Breast epithelium (tissue), 4 donors: ENCODE measurements around the gene CYTH1. TPM values are rescaled to one million over a fixed set of nuclear protein-coding genes. Genes with fewer than 3 reads are reported as not detected.
A peak's percentile ranks its signal among the peaks of the same experiment; 100 is the strongest.

Experiments used
- DNase-seq, 2 donors: peaks; one replicate each; pipeline ENCODE4 v3.0.0-alpha.2; 2019; ENCODE audit warnings: low spot score in 2 of 2
- H3K27ac ChIP-seq, 2 donors: fragments of 200-600 bp; sonication (generic) in 1 of 2; one replicate each; pipeline ENCODE4 v1.5.1; 2016 to 2019; ENCODE audit warnings: mild to moderate bottlenecking in 1 of 2
- H3K27me3 ChIP-seq, 2 donors: fragments of 200-600 bp; sonication (generic) in 1 of 2; one replicate each; pipeline versions ENCODE4 v1.5.1 to v1.6.0; 2017 to 2019; ENCODE audit warnings: control low read depth in 1 of 2, mild to moderate bottlenecking in 1 of 2
- H3K36me3 ChIP-seq: fragments of 200-600 bp; one replicate; pipeline ENCODE4 v1.5.1; 2019
- H3K4me1 ChIP-seq, 2 donors: fragments of 200-600 bp; sonication (generic); one replicate each; pipeline ENCODE4 v1.5.1; 2016 to 2019; ENCODE audit warnings: control low read depth in 1 of 2
- H3K4me3 ChIP-seq, 3 donors: fragments of 200-600 bp; sonication (generic); 1 replicate in 2 of 3; 2 replicates in 1 of 3; pipeline ENCODE4 v1.5.1; 2016 to 2019; ENCODE audit warnings: mild to moderate bottlenecking in 3 of 3, moderate library complexity in 2 of 3
- H3K9me3 ChIP-seq, 2 donors: fragments of 200-600 bp; sonication (generic) in 1 of 2; one replicate each; pipeline ENCODE4 v1.5.1; 2016 to 2019; ENCODE audit warnings: control low read depth in 1 of 2
- POLR2A ChIP-seq: fragments of 450-650 bp; IDR thresholded peaks from one replicate; pipeline ENCODE4 v1.6.1; 2016; ENCODE audit warnings: antibody characterized with exemption, mild to moderate bottlenecking, moderate library complexity
- POLR2AphosphoS5 ChIP-seq, 3 donors: sonication (generic); formaldehyde crosslinking; IDR thresholded peaks; one replicate each; pipeline ENCODE4 v1.6.1; 2017; ENCODE audit warnings: antibody characterized with exemption in 3 of 3
- intact Hi-C: fragments of 100-400 bp; cut with DNase I; formaldehyde crosslinking; loops from one replicate; pipeline ENCODE4 v1.15.1; 2023; ENCODE audit warnings: low total_unique reads
- total RNA-seq, 3 donors: library from RNA; depleted of rRNA; stranded (reverse); fragments of >200 nt; gene quantifications; one replicate each; pipeline ENCODE4 v1.1.0, GENCODE V29; 2016
- TF ChIP-seq, protein P1 (sequence below), 3 donors: fragments of 450-650 bp; IDR thresholded peaks; one replicate each; pipeline ENCODE4 v1.5.1; 2016 to 2017; ENCODE audit warnings: antibody characterized with exemption in 3 of 3, mild to moderate bottlenecking in 3 of 3, moderate library complexity in 3 of 3

Gene CYTH1
- total RNA-seq, 3 donors from 2014 or later = 49.5 to 64.8 (median 50.7) TPM

DNA sequence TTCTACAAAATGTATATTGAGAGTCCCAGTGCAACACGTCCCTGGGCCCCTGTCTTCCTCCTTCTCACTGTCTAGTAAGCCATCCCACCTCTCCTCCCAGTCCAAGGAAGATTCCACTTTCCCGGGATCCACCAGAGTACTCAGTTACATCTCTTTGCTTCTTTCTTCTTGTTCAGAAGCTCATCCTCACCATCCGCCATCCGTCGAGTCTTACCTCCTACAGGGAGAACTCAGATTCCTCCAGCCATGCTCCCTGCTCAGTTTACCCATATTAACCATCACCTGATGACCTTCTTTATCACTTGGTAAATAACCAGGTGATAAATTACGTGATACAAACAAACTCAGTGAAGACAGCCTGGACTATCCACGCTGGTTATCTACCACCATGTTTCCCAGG is 57.1 kb downstream of the CYTH1 start:
- Histone ChIP-seq H3K4me1 (peaks cover 4 to 6% of the 10 kb centered on the region in 2 donors), H3K27ac (peak overlapping the region in 1 of 2 donors; percentile 38), H3K9me3 (no peaks in the 10 kb centered on the region), H3K36me3 (no peaks in the 10 kb centered on the region), H3K4me3 (no peak overlapping the region), H3K27me3 (no peaks in the 10 kb centered on the region)
- intact Hi-C loops = no loop called here
- TF ChIP-seq, protein P1, sequence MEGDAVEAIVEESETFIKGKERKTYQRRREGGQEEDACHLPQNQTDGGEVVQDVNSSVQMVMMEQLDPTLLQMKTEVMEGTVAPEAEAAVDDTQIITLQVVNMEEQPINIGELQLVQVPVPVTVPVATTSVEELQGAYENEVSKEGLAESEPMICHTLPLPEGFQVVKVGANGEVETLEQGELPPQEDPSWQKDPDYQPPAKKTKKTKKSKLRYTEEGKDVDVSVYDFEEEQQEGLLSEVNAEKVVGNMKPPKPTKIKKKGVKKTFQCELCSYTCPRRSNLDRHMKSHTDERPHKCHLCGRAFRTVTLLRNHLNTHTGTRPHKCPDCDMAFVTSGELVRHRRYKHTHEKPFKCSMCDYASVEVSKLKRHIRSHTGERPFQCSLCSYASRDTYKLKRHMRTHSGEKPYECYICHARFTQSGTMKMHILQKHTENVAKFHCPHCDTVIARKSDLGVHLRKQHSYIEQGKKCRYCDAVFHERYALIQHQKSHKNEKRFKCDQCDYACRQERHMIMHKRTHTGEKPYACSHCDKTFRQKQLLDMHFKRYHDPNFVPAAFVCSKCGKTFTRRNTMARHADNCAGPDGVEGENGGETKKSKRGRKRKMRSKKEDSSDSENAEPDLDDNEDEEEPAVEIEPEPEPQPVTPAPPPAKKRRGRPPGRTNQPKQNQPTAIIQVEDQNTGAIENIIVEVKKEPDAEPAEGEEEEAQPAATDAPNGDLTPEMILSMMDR (IDR thresholded peaks at IDR 0.05) = no peak
- no peak for TF ChIP-seq POLR2A
- no peak for TF ChIP-seq POLR2AphosphoS5 (IDR thresholded peaks at IDR 0.05)
- DNase-seq = no peak

DNA sequence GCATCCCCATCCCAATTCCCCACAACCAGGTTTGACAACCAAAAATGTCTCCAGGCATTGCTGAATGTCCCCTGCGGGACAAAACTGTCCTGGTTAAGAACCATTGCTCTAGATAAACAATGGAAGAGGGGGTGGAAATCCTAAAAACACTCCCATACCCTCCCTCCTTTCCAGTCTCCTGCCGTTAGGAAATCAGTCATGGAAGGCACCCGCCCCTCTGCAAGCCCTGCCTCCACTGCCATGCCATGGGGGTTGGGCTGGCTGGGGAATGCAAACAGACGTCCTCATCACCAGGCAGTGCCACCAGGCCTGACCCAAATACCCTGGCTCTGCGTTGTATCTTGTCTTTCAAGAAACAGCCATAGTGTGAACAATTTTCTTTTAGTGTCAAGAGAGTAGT is 57.5 kb downstream of the CYTH1 start:
- intact Hi-C loops = no loop called here
- H3K27ac ChIP-seq = peak overlapping the region in 1 of 2 donors; percentile 38

DNA sequence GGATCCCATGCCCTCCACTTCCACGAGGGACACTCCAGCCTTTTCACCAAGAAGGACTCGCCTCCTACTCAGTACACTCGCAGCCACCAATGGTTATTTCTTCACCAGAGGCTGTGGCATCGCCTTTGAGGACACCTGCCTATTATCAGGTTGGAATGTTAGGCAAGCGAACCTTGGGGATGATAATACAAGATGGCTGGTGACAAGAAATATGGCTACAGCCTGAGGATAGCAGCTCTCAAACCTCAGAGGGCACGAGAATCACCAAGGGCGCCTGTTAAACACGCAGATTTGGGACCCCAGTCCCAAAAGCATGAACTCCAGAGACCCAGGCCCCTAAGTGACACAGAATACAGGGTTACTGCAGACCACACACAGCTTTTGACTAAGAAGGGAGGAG is 58.1 kb downstream of the CYTH1 start:
- DNase-seq = no peak
- Histone ChIP-seq H3K36me3 (no peaks in the 10 kb centered on the region), H3K4me1 (peaks cover 4 to 6% of the 10 kb centered on the region in 2 donors), H3K27me3 (no peaks in the 10 kb centered on the region), H3K27ac (no peak overlapping the region), H3K9me3 (no peaks in the 10 kb centered on the region), H3K4me3 (peak overlapping the region in 1 of 3 donors; percentile 48)
- TF ChIP-seq POLR2A (no peak), POLR2AphosphoS5 (IDR thresholded peaks at IDR 0.05) (no peak)
- TF ChIP-seq, protein P1 (IDR thresholded peaks at IDR 0.05) = no peak
- intact Hi-C loops = no loop called here

More for the DNA sequence above, 57.5 kb downstream of the CYTH1 start:
- no peak overlapping the region for H3K4me3 ChIP-seq
- peak in 1 of 2 donors; percentile 64 for DNase-seq
- no peaks in the 10 kb centered on the region for H3K9me3 ChIP-seq
- H3K27me3 ChIP-seq = no peaks in the 10 kb centered on the region
- peaks cover 4 to 6% of the 10 kb centered on the region in 2 donors for H3K4me1 ChIP-seq
- no peak for TF ChIP-seq POLR2A
- H3K36me3 ChIP-seq = no peaks in the 10 kb centered on the region

DNA sequence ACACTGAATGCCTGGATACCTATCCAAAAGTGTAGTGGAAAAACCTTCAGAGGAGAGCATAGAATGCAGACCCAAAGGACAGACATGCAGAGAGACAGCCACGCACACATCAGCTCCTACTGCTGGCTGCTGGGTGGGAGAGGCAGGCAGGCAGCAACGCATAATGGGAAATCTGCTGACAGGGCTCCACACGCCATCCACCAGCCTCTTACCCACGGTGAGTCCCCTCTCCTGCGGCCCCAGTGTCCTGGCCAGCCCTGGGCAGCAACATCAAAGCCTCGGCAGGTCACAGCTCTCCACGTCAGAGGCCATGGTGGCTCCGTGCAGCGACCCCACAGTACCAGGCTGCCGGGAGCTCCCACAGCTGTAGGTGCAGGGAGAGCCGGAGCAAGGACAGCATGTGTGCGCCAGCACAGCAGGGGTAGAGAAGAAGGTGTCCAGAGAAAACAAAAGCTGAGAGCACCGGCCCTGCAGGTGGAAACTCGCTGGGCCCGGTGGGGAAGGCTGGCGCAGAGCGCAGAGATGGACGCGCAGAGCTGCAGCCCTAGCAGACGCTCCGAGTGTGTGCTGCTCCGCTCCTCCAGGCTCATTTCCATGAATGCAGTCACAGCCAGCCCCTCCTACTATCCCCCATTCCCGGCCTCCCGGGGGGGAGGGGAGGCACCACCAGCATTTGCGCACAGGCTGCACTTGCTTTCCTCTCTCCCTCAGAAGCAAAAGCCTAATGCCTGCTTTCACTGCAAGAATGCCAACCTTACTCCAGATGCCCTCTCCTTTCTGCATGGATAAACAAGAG is 58.9 kb downstream of the CYTH1 start:
- Histone ChIP-seq H3K9me3 (no peaks in the 10 kb centered on the region), H3K27ac (no peak overlapping the region), H3K36me3 (no peaks in the 10 kb centered on the region), H3K4me1 (peaks cover 6% of the 10 kb centered on the region in 2 donors), H3K27me3 (no peaks in the 10 kb centered on the region), H3K4me3 (peak overlapping the region; percentile 14 to 48 (median 30))
- no peak for DNase-seq
- TF ChIP-seq POLR2AphosphoS5 (IDR thresholded peaks at IDR 0.05) = no peak
- no peak for TF ChIP-seq POLR2A
- TF ChIP-seq, protein P1 (IDR thresholded peaks at IDR 0.05) = no peak
- intact Hi-C loops = no loop called here

DNA sequence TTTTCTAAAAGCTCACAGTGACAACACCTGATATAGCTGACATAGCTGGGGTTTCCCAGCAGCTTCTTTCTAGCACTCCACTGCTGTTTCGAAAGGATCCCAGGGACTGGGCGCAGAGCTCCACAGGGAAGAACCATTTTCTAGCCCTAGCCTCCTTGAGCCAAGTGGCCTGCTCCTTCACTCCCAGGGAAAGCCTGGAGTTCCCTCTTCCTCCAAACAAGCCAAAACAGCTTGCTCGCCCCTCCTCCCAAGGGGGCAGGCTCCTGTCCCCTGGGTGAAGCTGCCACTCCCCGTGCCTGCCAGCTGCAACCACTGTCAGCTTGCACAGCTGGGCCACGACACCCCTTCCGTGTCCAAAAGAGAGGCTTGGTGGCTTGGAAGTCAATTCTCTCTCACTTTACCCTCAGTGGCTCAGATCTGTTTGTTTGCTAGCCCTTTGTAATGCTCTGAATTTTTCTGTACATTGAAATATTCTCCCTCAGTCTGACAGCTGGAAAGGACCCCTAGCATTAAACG is 59.8 kb downstream of the CYTH1 start:
- TF ChIP-seq POLR2AphosphoS5 (IDR thresholded peaks at IDR 0.05) (no peak), POLR2A (no peak)
- TF ChIP-seq, protein P1 (IDR thresholded peaks at IDR 0.05) = no peak
- Histone ChIP-seq H3K9me3 (no peaks in the 10 kb centered on the region), H3K4me3 (no peak overlapping the region), H3K36me3 (no peaks in the 10 kb centered on the region), H3K27ac (no peak overlapping the region), H3K4me1 (peaks cover 6 to 9% of the 10 kb centered on the region in 2 donors), H3K27me3 (no peaks in the 10 kb centered on the region)
- intact Hi-C loops = no loop called here
- no peak for DNase-seq
